IgD-negative memory B cell (primary cell): Measurements from ENCODE around the gene JADE3. TPM values are rescaled to one million over a fixed set of nuclear protein-coding genes. Genes with fewer than 3 reads are reported as not detected.
"Not testable (repeated sequence)": the region's sequence is repeated elsewhere in the genome, so short reads cannot be mapped to it uniquely, and the experiment has no call there.

ENCODE experiments used
- H3K27ac Mint-ChIP-seq, 3 donors: one replicate each; pipeline ENCODE4 v1.8.0; 2020 to 2022; ENCODE audit warnings: mild to moderate bottlenecking in 3 of 3, mixed read lengths in 3 of 3, moderate library complexity in 1 of 3
- H3K27me3 Mint-ChIP-seq: one replicate; pipeline ENCODE4 v1.8.0; 2021; ENCODE audit warnings: mixed read lengths
- H3K36me3 Mint-ChIP-seq: one replicate; pipeline ENCODE4 v1.8.0; 2020; ENCODE audit warnings: mild to moderate bottlenecking, mixed read lengths
- H3K4me1 Mint-ChIP-seq, 3 donors: one replicate each; pipeline ENCODE4 v1.8.0; 2020 to 2022; ENCODE audit warnings: mixed read lengths in 3 of 3, mild to moderate bottlenecking in 1 of 3
- H3K4me3 Mint-ChIP-seq, 4 donors: one replicate each; pipeline ENCODE4 v1.8.0; 2020 to 2022; ENCODE audit warnings: mild to moderate bottlenecking in 4 of 4, mixed read lengths in 4 of 4, moderate library complexity in 3 of 4
- H3K9me3 Mint-ChIP-seq, 3 donors: one replicate each; pipeline ENCODE4 v1.8.0; 2020 to 2021; ENCODE audit warnings: mixed read lengths in 3 of 3, mild to moderate bottlenecking in 1 of 3
- polyA plus RNA-seq: library from polyadenylated mRNA; unstranded; fragments of 300-500 nt; fragmentation: Illumina TruSeq; gene quantifications from one replicate; pipeline ENCODE4 v1.2.3, GENCODE V29; 2021

Gene JADE3
- polyA plus RNA-seq, 1 donor from 2014 or later = 3.5 TPM

GRCh38 chrX:46916273-46916672 lies 4.1 kb downstream of the JADE3 start:
- H3K27me3 Mint-ChIP-seq = peaks cover 2% of the 10 kb centered on the region
- no peak overlapping the region for H3K27ac Mint-ChIP-seq
- H3K4me3 Mint-ChIP-seq = peak overlapping the region in 1 of 4 donors; percentile 17
- peaks cover 5 to 10% (median 6%) of the 10 kb centered on the region in 3 donors for H3K9me3 Mint-ChIP-seq
- H3K36me3 Mint-ChIP-seq = peaks cover 3% of the 10 kb centered on the region
- H3K4me1 Mint-ChIP-seq = peaks cover 8 to 20% (median 17%) of the 10 kb centered on the region in 3 donors

DNA sequence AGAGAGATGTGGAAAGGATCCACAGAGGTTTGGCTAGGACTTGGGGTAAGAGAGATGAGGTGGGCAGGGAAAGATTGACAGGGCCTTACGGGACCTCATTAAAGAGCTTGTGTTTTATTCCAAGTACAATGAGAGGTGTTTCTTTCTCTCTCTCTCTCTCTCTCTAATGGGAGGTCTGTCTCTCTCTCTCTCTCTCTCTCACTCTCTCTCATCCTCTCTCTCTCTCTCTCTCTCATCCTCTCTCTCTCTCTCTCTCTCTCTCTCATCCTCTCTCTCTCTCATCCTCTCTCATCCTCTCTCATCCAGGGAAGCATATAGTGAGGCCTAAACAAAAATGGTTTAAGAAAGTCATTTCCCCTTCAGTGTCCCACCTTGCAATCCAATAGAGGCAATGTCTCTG lies 5.4 kb downstream of the JADE3 start:
- peaks cover 15 to 21% (median 20%) of the 10 kb centered on the region in 3 donors for H3K4me1 Mint-ChIP-seq
- peaks cover 2% of the 10 kb centered on the region for H3K27me3 Mint-ChIP-seq
- H3K36me3 Mint-ChIP-seq = peaks cover 3% of the 10 kb centered on the region
- H3K9me3 Mint-ChIP-seq = peaks cover 5 to 10% (median 6%) of the 10 kb centered on the region in 3 donors
- H3K27ac Mint-ChIP-seq = peak overlapping the region in 1 of 3 donors; percentile 24
- peak overlapping the region in 1 of 4 donors; percentile 75 for H3K4me3 Mint-ChIP-seq

DNA sequence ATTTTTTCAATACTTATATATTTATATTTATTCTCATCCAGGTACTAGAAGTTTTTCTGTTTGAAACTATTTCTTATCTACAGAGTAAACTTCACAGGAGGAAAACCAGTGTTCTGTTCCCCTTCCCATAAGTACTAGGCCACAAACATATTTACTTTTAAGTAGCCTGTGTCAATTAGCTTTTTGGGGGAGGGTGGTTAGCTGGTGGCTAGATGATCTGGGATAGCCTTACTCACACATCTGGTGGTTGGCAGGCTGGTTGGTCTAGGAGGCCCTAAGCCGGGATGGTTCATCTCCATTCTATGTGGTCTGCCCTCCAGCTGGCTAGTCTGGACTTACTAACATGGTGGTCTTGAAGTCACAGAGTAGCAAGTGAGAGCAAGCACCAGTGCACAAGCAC lies 6.2 kb downstream of the JADE3 start:
- H3K4me3 Mint-ChIP-seq = no peak overlapping the region
- peaks cover 16 to 21% (median 20%) of the 10 kb centered on the region in 3 donors for H3K4me1 Mint-ChIP-seq
- no peak overlapping the region for H3K27ac Mint-ChIP-seq
- peaks cover 2% of the 10 kb centered on the region for H3K27me3 Mint-ChIP-seq
- H3K36me3 Mint-ChIP-seq = peaks cover 3% of the 10 kb centered on the region
- H3K9me3 Mint-ChIP-seq = peaks cover 5 to 10% (median 6%) of the 10 kb centered on the region in 3 donors

GRCh38 chrX:46920235-46920634 lies 8.0 kb downstream of the JADE3 start:
- H3K27ac Mint-ChIP-seq = no peak overlapping the region
- peaks cover 1% of the 10 kb centered on the region for H3K27me3 Mint-ChIP-seq
- peaks cover 5 to 10% (median 6%) of the 10 kb centered on the region in 3 donors for H3K9me3 Mint-ChIP-seq
- H3K36me3 Mint-ChIP-seq = peaks cover 2% of the 10 kb centered on the region
- H3K4me1 Mint-ChIP-seq = peaks cover 6 to 11% (median 8%) of the 10 kb centered on the region in 3 donors
- no peak overlapping the region for H3K4me3 Mint-ChIP-seq

GRCh38 chrX:46922611-46923010 lies 10.4 kb downstream of the JADE3 start:
- peaks cover 3 to 8% (median 8%) of the 10 kb centered on the region in 3 donors for H3K4me1 Mint-ChIP-seq
- no peaks in the 10 kb centered on the region for H3K27me3 Mint-ChIP-seq
- H3K4me3 Mint-ChIP-seq = no peak overlapping the region
- peaks cover 2% of the 10 kb centered on the region for H3K36me3 Mint-ChIP-seq
- H3K27ac Mint-ChIP-seq = no peak overlapping the region
- peaks cover 5 to 10% (median 6%) of the 10 kb centered on the region in 3 donors for H3K9me3 Mint-ChIP-seq

- no peak overlapping the region for H3K27ac Mint-ChIP-seq
Measured at GRCh38 chrX:46927718-46928117, 15.5 kb downstream of the JADE3 start.

DNA sequence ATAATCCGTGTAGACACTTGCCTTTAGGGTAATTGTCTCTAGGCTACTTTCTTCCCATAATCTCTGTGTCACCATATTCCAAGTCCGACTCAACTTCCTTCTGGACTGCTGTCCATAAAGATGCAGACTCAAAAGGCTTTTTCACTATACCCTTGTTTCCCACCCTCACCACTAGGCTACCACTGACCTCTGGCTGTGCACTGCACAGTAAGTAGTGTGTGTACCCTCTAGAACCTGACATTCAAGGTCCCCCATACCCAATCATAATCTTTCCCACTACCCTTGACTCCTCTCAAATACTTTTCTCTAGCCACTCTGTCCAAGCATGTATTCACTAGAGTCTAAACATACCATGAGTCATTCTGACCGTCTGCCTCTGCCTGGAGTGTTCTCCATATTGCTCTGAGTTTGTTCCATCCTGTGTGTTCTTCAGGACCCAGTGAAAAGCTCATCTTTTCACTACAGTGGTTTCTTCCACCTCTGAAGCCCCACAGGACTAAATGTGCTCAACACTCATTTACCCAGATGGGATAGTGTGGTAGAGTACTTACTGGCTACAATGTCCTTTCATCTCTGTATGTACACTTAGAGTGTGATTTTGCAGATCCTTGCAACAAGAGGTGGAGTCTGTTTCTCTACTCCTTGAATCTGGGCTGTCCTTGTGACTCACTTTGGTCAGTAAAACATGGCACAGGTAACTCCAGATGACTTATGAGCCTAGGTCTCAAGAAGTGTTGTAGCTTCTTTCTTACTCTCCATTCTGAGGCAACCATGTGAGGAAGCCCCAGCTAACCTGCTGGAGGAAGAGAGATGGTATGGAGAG lies 17.4 kb downstream of the JADE3 start:
- no peaks in the 10 kb centered on the region for H3K9me3 Mint-ChIP-seq

More at GRCh38 chrX:46927718-46928117, 15.5 kb downstream of the JADE3 start:
- Mint-ChIP-seq H3K4me1 (peaks cover 3 to 14% (median 5%) of the 10 kb centered on the region in 3 donors), H3K9me3 (no peaks in the 10 kb centered on the region), H3K27me3 (no peaks in the 10 kb centered on the region), H3K4me3 (no peak overlapping the region), H3K36me3 (peaks cover 1% of the 10 kb centered on the region)

DNA sequence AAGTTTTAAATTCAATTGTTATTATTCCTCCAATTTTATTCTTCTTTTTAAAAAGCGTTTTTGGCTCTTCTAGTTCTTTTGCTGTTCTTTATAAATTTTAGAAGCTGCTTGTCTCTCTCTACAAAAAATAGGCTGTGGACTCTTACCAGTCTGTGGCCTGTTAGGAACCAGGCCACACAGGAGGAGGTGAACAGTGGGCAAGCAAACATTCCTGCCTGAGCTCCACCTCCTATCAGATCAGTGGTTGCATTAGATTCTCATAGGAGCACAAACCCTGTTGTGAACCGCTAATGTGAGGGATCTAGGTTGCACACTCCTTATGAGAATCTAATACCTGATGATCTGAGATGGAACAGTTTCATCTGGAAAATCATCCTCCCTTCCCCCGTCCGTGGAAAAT lies 23.1 kb downstream of the JADE3 start:
- H3K4me1 Mint-ChIP-seq = peaks cover 16 to 24% (median 21%) of the 10 kb centered on the region in 3 donors
- H3K4me3 Mint-ChIP-seq = peak overlapping the region in 3 of 4 donors; percentile 49 to 70 (median 51)
- H3K9me3 Mint-ChIP-seq = peaks cover 0 to 4% (median 0%) of the 10 kb centered on the region in 3 donors
- no peaks in the 10 kb centered on the region for H3K27me3 Mint-ChIP-seq
- H3K27ac Mint-ChIP-seq = peak overlapping the region in 2 of 3 donors; percentile 32 to 40
- peaks cover 4% of the 10 kb centered on the region for H3K36me3 Mint-ChIP-seq

More for the DNA sequence above, 17.4 kb downstream of the JADE3 start:
- Mint-ChIP-seq H3K4me3 (no peak overlapping the region), H3K4me1 (peaks cover 6 to 21% (median 13%) of the 10 kb centered on the region in 3 donors), H3K36me3 (peaks cover 1% of the 10 kb centered on the region), H3K27me3 (no peaks in the 10 kb centered on the region), H3K27ac (peak overlapping the region in 1 of 3 donors; percentile 8)

GRCh38 chrX:46938589-46938988 lies 26.4 kb downstream of the JADE3 start:
- Mint-ChIP-seq H3K9me3 (peaks cover 0 to 4% (median 0%) of the 10 kb centered on the region in 3 donors), H3K27me3 (peaks cover 2% of the 10 kb centered on the region), H3K4me1 (peaks cover 18 to 23% (median 22%) of the 10 kb centered on the region in 3 donors), H3K27ac (no peak overlapping the region), H3K4me3 (no peak overlapping the region), H3K36me3 (peaks cover 6% of the 10 kb centered on the region)

DNA sequence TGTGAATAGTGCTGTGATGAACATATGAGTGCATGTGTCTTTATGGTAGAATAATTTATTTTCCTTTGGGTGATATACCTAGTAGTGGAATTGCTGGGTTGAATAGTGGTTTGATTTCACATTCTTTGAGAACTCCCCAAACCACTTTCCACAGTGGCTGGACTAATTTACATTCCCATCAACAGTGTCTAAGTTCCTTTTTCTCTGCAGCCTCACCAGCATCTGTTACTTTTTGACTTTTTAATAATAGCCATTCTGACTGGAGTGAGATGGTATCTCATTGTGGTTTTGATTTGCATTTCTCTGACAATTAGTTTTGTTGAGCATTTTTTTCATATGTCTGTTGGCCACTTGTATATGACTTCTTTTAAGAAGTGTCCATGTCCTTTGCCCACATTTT lies 29.1 kb downstream of the JADE3 start:
- no peak overlapping the region for H3K4me3 Mint-ChIP-seq
- peak overlapping the region in 1 of 3 donors; percentile 5 for H3K27ac Mint-ChIP-seq
- H3K36me3 Mint-ChIP-seq = peaks cover 4% of the 10 kb centered on the region
- peaks cover 6% of the 10 kb centered on the region for H3K27me3 Mint-ChIP-seq
- H3K9me3 Mint-ChIP-seq = peaks cover 0 to 4% (median 0%) of the 10 kb centered on the region in 3 donors
- H3K4me1 Mint-ChIP-seq = peaks cover 24 to 36% (median 25%) of the 10 kb centered on the region in 3 donors

DNA sequence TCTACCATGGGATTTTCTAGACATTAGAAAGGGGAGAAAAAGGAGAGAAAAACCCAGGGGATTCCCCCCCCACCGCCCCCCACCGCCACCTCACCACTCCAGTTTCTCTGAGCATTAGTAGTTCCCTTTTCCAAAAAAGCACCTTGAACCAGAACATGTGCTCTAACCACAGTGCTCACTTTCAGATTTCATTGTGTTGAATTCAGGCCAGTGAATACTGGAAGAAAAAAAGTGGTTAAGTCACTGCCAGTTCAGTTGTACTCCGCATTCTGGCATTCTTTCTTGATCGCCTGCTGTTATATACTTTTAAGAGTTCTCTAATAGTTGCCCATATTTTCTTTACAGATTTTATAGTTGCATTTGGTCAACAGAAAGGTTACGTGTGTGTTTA lies 40.9 kb downstream of the JADE3 start:
- H3K4me1 Mint-ChIP-seq = peaks cover 25 to 37% (median 27%) of the 10 kb centered on the region in 3 donors
- no peaks in the 10 kb centered on the region for H3K27me3 Mint-ChIP-seq
- H3K36me3 Mint-ChIP-seq = no peaks in the 10 kb centered on the region
- peak overlapping the region; percentile 54 to 81 (median 71) for H3K27ac Mint-ChIP-seq
- H3K9me3 Mint-ChIP-seq = no peaks in the 10 kb centered on the region
- peak overlapping the region; percentile 28 to 79 (median 68) for H3K4me3 Mint-ChIP-seq

DNA sequence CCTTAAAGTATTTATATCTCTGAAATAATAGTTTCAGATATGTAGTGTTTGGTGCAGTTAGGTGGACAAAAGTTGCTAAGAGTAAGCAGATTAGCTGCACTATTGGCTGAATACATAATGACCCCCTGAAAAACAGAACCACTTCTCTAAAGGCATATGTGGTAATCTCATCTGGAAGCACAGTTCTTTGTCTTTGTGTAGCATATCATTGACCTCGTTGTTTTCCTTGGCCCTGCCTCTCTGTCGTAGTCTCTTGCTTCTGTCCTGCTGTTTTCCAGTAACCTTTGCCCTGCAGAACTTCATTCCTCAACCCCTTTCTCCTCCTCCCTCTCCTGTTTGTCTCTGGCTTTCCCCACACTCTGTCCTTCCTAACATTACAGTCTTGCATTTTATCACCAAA lies 41.4 kb downstream of the JADE3 start:
- H3K4me1 Mint-ChIP-seq = peaks cover 25 to 41% (median 30%) of the 10 kb centered on the region in 3 donors
- H3K4me3 Mint-ChIP-seq = peak overlapping the region; percentile 24 to 79 (median 44)
- no peaks in the 10 kb centered on the region for H3K9me3 Mint-ChIP-seq
- no peaks in the 10 kb centered on the region for H3K27me3 Mint-ChIP-seq
- no peaks in the 10 kb centered on the region for H3K36me3 Mint-ChIP-seq
- peak overlapping the region; percentile 0 to 71 (median 54) for H3K27ac Mint-ChIP-seq

DNA sequence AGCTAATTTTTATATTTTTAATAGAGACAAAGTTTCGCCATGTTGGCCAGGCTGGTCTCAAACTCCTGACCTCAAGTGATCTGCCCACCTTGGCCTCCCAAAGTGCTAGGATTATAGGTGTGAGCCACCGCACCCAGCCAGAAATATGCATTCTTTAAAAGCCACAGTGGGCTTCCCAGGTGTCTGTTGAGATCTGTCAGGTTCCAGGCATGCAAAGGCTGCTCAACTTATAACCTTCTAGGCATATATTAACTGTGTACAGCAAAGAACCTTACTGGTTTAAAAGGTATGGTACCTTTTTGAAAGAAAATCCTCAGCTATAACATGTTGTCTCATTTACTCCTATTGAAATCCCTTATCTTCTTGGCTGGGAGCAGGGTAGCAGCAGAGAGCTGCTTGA lies 42.5 kb downstream of the JADE3 start:
- Mint-ChIP-seq H3K36me3 (no peaks in the 10 kb centered on the region), H3K4me1 (peaks cover 25 to 43% (median 32%) of the 10 kb centered on the region in 3 donors), H3K27me3 (no peaks in the 10 kb centered on the region), H3K4me3 (peak overlapping the region in 1 of 4 donors; percentile 30), H3K27ac (no peak overlapping the region), H3K9me3 (no peaks in the 10 kb centered on the region)

DNA sequence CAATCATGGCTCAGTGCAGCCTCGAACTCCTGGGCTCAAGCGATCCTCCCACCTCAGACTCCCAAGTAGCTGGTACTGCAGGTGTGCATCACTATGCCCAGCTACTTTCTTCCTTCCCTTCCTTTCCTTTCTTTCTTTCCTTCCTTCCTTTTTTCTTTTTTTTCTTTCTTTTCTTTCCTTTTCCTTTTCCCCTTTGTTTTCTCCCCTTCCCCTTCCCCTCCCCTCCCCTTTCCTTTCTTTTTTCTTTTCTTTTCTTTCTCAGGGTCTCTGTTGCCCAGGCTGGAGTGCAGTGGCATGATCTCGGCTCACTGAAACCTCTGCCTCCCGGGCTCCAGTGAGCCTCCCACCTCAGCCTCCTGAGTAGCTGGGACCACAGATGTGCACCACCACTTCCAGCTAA lies 44.4 kb downstream of the JADE3 start:
- H3K4me3 Mint-ChIP-seq, H3K27me3 Mint-ChIP-seq, H3K36me3 Mint-ChIP-seq, H3K27ac Mint-ChIP-seq, H3K9me3 Mint-ChIP-seq: not testable (repeated sequence)
- peaks cover 34 to 58% (median 38%) of the 10 kb centered on the region in 3 donors for H3K4me1 Mint-ChIP-seq

DNA sequence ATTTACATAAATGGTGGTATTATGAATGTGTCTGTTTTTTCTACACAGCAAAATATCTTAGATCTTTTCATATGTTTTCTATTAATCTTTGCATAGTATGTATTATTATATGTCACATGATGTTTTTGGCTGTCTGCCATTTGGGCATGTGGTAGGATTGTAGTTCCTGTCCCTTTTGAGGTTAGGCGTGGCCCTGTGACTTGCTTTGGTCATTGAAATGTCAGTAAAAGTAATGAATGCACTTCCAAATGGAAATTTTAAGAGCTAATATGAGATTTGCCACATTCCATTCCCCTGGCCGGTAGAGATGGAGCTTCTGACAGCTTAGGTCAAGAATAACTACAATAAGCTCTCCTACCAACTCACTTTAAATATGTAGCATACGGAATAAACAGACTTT lies 45.1 kb downstream of the JADE3 start:
- Mint-ChIP-seq H3K36me3 (no peaks in the 10 kb centered on the region), H3K9me3 (no peaks in the 10 kb centered on the region), H3K27ac (no peak overlapping the region), H3K27me3 (peaks cover 2% of the 10 kb centered on the region), H3K4me1 (peaks cover 31 to 56% (median 41%) of the 10 kb centered on the region in 3 donors), H3K4me3 (no peak overlapping the region)
